NOMO-1 (cell line): ENCODE measurements around the gene HTT.

Source experiments
- DNase-seq, 2 experiments: peaks; one replicate each; lab custom pipeline; 2025; ENCODE audit not compliant: unreplicated experiment in 2 of 2; lab: John Stamatoyannopoulos, UW

The HTT gene

DNA sequence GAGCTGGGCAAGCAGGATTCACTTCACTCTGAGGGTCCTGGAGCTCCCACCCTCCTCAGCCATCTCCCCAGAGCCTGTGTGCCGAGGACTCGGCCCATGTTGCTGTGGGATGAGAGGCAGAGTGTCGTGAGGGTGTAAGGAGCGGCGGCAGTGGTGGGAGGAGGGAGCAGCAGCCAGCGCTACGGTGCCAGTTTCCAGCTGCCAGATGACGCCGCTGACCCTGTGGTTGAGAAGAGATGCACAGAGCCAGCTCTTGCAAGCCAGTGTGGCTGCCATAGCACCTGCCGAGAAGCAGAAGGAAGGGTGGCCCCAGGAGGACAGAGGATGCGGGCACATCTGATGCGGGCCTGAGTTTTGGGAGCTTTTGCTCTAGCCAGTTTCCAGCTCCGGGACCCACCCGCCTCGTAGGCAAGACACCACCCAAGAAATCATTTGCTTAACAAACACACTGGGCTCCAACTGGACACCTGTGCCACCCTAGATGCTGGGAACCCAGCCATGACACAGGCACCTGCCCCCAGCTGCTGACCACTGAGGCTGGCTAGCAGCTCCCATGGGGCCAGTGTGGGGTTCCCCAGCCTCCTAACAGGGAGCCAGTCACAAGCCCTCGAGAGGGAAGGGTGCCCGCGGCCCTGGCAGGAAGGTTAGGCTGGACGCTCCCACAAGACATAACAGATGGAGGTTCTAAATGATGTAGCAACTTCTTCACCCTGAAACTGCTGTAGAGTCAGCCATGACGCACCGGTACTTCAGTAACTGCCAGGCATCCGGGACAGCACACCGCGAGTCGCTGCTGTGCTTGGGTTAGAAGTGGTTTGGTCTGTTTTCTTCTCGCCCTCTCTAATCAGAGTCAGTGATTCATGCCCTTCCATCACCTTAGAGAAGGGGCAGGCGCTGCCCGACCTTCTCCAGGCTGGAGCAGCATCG, 183.3 kb downstream of the HTT start:
- DNase-seq: no peak

- DNase-seq: no peak
Observed at GRCh38 chr4:3261411-3262207, 187.1 kb downstream of the HTT start.

GRCh38 chr4:3262208-3263052, 187.9 kb downstream of the HTT start:
- DNase-seq: no peak

DNA sequence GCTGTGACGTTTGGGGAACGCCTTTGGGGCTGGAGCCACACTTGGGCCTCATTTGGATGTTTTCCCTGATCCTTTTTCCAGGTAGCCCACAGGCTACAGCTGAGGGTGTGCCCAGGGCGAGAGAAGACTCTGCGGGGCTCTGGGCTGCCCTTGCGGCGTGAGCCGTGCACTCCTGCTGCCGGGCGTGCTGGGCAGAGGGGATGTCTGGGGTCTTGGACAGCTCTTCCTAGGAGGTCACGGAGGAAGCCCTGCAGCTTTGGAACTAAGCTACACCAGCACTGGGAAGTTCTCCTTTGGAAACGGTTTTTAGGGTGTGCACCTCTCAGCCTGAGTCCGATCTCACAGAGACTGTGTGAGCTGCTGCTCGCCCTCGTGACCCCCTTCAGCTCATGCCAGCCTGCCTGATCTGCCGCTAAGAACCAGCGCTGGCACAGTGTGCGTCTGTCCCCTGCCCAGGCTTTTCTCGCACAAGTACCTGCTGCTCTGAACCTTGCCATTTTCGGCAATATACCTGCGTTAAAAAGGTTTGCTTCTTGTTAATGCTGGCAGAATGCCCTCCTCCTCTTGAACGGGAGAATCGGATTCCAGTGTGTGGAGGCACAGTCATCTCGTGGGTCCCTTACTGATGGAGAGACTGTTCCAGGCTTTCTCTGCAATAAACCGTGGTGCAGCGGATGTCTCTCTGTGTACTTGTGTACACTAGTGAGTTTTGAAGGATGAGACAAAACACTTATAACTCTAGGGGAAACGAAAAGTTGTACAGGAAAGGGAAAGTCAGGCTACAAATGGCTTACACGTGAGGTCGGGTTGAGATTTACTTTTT, 188.8 kb downstream of the HTT start:
- no peak for DNase-seq

DNA sequence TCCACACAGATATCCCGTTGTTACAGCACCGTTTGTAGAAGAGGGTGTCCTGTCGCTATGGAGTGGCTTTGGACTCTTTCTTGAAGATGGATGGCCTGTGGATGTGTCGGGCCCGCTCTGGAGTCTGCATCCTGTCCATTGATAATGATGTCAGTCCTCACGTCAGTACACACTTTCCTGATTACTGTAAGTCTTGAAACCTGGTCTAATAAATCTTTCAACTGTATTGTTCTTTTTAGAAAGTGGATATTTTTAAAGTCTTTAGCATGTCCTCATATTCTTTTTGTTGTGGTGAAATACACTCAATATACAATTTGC, 189.4 kb downstream of the HTT start:
- DNase-seq: no peak

- no peak for DNase-seq
Observed at GRCh38 chr4:3266076-3266475, 191.6 kb downstream of the HTT start.

- no peak for DNase-seq
Observed at GRCh38 chr4:3267576-3268394, 193.3 kb downstream of the HTT start.

GRCh38 chr4:3268395-3269104, 194.1 kb downstream of the HTT start:
- DNase-seq: no peak

DNA sequence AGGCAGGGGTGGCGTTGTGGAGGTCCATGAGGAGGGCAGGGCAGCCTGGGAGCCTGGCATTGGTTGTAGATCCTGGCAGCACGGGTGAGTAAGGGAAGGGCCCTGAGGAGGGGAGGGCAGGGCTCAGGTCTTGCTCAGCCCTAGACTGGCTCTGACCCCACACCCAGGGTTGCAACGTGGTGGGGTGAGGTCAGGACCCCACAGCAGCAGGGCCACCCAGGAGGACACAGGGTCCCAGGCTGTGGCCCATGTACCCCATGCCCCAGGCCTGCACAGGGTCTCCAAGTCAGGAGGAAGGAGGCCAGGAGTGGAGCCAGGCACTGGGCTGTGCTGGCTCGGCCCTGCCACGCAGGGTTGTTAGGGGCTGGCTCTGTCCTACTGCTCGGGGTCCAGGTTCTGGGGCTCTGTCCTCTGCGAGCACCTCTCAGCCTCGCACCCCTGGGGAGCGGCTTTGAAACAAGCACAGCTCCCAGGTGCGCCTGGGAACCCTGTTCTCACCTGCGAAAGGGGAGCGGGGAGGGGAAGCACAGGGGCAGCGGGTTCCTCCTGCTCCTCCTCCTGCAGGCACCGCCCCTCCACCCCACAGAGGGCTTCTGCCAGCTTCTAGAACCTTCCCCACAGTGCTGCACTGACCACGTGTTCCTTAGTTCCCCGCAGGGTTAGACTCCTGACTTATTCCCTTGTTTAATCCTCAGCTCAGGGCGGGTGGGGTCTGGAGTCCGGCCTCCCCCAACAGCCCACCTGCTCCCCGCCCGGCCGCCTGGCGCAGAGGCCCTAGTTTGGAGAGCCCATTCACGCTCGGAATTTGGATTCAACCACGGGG, 194.8 kb downstream of the HTT start:
- no peak for DNase-seq

- no peak for DNase-seq
Observed at GRCh38 chr4:3269991-3270611, 195.6 kb downstream of the HTT start.

- DNase-seq: no peak
Observed at GRCh38 chr4:3271131-3271530, 196.7 kb downstream of the HTT start.

DNA sequence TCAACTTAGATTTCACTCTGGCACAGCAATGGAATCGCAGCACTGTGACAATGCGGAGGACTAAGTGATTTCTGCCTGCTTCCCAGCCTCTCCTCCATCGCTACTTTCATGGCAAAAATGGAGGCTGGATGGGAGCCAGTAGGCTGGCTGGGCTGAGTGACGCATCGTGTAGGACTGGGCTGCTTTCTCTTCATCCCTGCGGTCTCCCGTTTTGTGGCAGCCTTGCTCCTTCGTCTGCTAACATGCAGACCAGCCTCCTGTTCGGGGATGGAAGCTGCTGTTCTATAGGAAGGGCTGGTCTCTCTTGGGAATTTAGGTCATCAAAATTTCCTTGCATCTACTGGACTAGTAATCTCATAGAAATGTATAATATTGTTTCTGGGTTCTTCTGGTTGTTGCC, 202.5 kb downstream of the HTT start:
- no peak for DNase-seq

GRCh38 chr4:3280466-3280865, 206.0 kb downstream of the HTT start:
- no peak for DNase-seq

- DNase-seq: no peak
Observed at GRCh38 chr4:3283483-3283882, 209.0 kb downstream of the HTT start.

DNA sequence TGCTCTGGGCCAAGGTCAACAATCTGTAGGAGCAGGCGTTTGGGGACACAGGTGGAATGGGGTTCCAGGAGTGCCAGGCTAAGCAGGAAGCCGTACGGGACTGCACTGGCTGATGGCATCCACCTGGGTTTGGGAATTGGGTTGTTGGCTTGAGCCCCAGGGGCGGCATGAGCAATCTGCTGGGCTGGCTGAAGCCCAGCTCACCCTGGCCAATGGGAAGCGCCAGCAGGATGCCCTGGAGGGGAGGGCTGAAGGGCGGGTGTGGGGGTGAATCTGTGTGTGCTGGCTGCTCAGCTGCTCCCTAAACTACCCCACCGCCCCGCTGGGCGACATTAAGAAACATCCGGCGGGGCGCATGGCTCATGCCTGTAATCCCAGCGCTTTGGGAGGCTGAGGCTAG, 209.4 kb downstream of the HTT start:
- no peak for DNase-seq

DNA sequence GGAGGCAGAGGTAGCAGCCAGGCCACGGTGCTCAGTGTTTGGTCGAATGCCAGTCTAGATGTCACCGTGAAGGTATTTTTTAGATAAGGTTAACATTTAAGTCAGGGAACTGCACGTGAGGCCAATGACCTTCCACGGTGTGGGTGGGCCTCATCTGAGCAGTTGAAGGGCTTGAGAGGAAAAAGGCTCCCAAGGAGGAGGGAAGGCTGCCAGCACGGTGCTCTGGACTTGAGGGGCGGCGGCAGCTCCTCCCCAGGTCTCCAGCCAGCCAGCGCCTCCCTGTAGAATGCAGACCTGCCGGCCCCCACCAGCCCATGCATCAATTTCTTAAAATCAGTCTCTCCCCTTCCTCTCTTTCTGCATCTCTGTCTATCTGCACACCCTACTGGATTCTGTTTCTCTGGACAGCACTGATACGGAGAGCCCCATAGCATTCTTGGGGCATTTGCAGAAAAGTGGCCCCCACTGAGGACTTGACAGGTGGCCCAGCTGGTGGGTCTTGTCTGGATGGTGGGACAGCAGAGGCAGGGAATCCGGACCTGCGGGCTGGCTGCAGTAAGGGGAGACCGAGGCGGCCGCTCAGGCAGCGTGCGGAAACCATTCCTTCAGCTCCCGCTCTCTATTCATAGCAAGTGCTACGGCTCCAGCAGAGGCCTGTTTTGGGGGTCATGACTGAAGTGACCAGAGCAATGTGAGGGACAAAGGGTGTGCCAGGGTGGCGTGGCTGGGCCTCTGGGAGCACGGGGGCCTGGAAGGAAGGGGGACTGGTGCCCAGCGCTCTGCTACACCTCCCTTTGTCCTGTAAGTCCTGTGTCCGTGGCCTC, 210.5 kb downstream of the HTT start:
- no peak for DNase-seq
